GM21717 (cell line): Measurements from ENCODE around the gene SH3BP5L.
"Not testable (repeated sequence)": the region's sequence is repeated elsewhere in the genome, so short reads cannot be mapped to it uniquely, and the experiment has no call there.

ENCODE experiments used
- ATAC-seq: cut with Tn5 transposase; IDR thresholded peaks from one replicate; pipeline ENCODE4 v1.9.1; 2021; ENCODE audit warnings: mild to moderate bottlenecking, moderate library complexity; ENCODE audit not compliant: unreplicated experiment

The SH3BP5L gene

GRCh38 chr1:248834343-248834940, 8.7 kb upstream of the SH3BP5L start:
- ATAC-seq, result no peak

GRCh38 chr1:248831842-248832241, 6.1 kb upstream of the SH3BP5L start:
- ATAC-seq, result no peak

GRCh38 chr1:248830718-248831017, 5.0 kb upstream of the SH3BP5L start:
- not testable (repeated sequence) for ATAC-seq

- ATAC-seq, result no peak
Measured at GRCh38 chr1:248828845-248829244, 3.1 kb upstream of the SH3BP5L start.

- ATAC-seq, result peak; percentile 15
Measured at GRCh38 chr1:248825573-248825908, 174 bp downstream of the SH3BP5L start.

GRCh38 chr1:248825136-248825535, 579 bp downstream of the SH3BP5L start:
- no peak for ATAC-seq

- no peak for ATAC-seq
Measured at GRCh38 chr1:248824701-248825100, 1.0 kb downstream of the SH3BP5L start.

- ATAC-seq, result no peak
Measured at GRCh38 chr1:248824301-248824700, 1.4 kb downstream of the SH3BP5L start.

GRCh38 chr1:248823517-248824001, 2.2 kb downstream of the SH3BP5L start:
- ATAC-seq, result no peak

- no peak for ATAC-seq
Measured at GRCh38 chr1:248822148-248823032, 3.3 kb downstream of the SH3BP5L start.

GRCh38 chr1:248821641-248822040, 4.1 kb downstream of the SH3BP5L start:
- ATAC-seq, result no peak

- ATAC-seq, result no peak
Measured at GRCh38 chr1:248821101-248821500, 4.6 kb downstream of the SH3BP5L start.

GRCh38 chr1:248820041-248820585, 5.6 kb downstream of the SH3BP5L start:
- no peak for ATAC-seq

- no peak for ATAC-seq
Measured at GRCh38 chr1:248818505-248819374, 7.0 kb downstream of the SH3BP5L start.

GRCh38 chr1:248817065-248817464, 8.7 kb downstream of the SH3BP5L start:
- no peak for ATAC-seq

- ATAC-seq, result no peak
Measured at GRCh38 chr1:248816042-248816851, 9.5 kb downstream of the SH3BP5L start.

- no peak for ATAC-seq
Measured at GRCh38 chr1:248815407-248816034, 10.2 kb downstream of the SH3BP5L start.

- ATAC-seq, result no peak
Measured at GRCh38 chr1:248814351-248814750, 11.4 kb downstream of the SH3BP5L start.

- ATAC-seq, result no peak
Measured at GRCh38 chr1:248813546-248813945, 12.2 kb downstream of the SH3BP5L start.
